GM23338 (cell line): ENCODE measurements around the gene LDLRAD3. TPM values are rescaled to one million over a fixed set of nuclear protein-coding genes. Genes with fewer than 3 reads are reported as not detected.

Source experiments
- EZH2phosphoT487 ChIP-seq: fragments of 200-600 bp; sonication (generic); IDR thresholded peaks from one replicate; pipeline ENCODE4 v1.8.1; 2018; ENCODE audit warnings: antibody characterized with exemption; ENCODE audit not compliant: unreplicated experiment
- JUNB ChIP-seq: IDR thresholded peaks from one replicate; pipeline ENCODE4 v1.6.1; 2016; ENCODE audit warnings: antibody characterized with exemption; ENCODE audit not compliant: unreplicated experiment
- NANOG ChIP-seq: IDR thresholded peaks from 2 replicates; pipeline ENCODE4 v1.6.1; 2016; ENCODE audit warnings: antibody characterized with exemption, borderline replicate concordance
- POLR2AphosphoS5 ChIP-seq: IDR thresholded peaks from 2 replicates; pipeline ENCODE4 v1.6.1; 2016; ENCODE audit warnings: antibody characterized with exemption, low read depth
- STAT1 ChIP-seq: IDR thresholded peaks from one replicate; pipeline ENCODE4 v1.6.1; 2016; ENCODE audit warnings: antibody characterized with exemption; ENCODE audit not compliant: unreplicated experiment
- ZNF114 ChIP-seq: fragments of 250-450 bp; sonication (Bioruptor Pico); IDR thresholded peaks from 2 replicates; pipeline ENCODE4 v1.5.0; 2020; ENCODE audit warnings: mild to moderate bottlenecking, moderate library complexity
- polyA plus RNA-seq: library from polyadenylated mRNA; unstranded; fragments of >200 nt; fragmentation: Nextera tagmentation; extraction: Ambion mirVana; gene quantifications from 2 replicates; pipeline ENCODE4 v1.2.1, GENCODE V29; 2016
- total RNA-seq: library from RNA; depleted of rRNA; stranded (reverse); fragments of >200 nt; shearing (Covaris generic); gene quantifications from 2 replicates; pipeline ENCODE4 v1.2.3, GENCODE V29; 2014
- TF ChIP-seq, protein P1 (sequence below): fragments of 250-450 bp; sonication (Bioruptor Pico); IDR thresholded peaks from 2 replicates; pipeline ENCODE4 v1.5.0; 2020; ENCODE audit warnings: mild to moderate bottlenecking, moderate library complexity
- TF ChIP-seq, protein P2 (sequence below): IDR thresholded peaks from 2 replicates; pipeline ENCODE4 v1.6.1; 2016; ENCODE audit warnings: antibody characterized with exemption
- TF ChIP-seq, protein P3 (sequence below): IDR thresholded peaks from one replicate; pipeline ENCODE4 v1.6.1; 2018; ENCODE audit warnings: antibody characterized with exemption; ENCODE audit not compliant: unreplicated experiment
- TF ChIP-seq, protein P4 (sequence below), 2 experiments: fragments of 200-600 bp in 1 of 2; sonication (generic) in 1 of 2; conservative IDR thresholded peaks; 2 replicates each; pipeline versions ENCODE4 v1.5.1 to v1.6.1; 2016 to 2017; ENCODE audit warnings: antibody characterized with exemption in 2 of 2, low read depth in 2 of 2, mild to moderate bottlenecking in 2 of 2, moderate library complexity in 1 of 2

The LDLRAD3 gene
- total and polyA plus RNA-seq, 2 experiments from 2014 or later: 8.5 to 19.4 TPM

DNA sequence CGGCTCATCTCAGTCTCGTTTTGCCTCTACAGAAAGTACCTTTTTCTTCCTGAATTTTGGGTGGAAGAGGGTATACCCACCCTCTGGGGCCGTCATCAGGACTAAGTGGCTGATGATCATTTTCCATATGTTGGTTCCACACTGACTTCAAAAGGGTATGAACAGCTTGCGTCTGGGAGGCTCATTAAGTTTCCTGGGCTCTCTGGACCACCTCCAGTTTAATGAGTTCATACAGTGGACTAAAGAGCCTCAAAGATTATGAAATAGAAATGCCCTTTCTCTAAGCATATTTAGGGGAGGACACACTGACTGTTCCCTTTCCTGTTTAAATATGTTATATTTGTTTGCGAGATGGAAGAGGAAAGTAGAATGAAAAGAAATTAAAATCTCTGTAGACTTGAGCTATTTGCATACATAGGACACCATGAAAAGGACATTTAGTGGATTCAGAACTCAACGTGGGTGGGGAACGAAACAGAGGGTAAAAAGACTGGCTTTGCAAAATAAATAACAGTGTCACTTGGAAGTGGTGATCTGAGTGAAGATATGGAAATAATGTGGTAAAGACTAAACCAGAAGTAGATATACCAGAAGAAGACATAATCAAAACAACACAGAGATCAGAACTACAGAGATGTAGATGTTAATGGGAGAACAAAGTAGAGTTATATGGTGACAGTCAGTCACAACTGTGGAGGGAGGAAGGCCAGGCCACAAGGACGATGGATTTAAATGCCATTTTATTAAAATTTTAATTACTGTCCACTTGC lies 18.7 kb downstream of the LDLRAD3 start (continued):
- TF ChIP-seq, protein P1, sequence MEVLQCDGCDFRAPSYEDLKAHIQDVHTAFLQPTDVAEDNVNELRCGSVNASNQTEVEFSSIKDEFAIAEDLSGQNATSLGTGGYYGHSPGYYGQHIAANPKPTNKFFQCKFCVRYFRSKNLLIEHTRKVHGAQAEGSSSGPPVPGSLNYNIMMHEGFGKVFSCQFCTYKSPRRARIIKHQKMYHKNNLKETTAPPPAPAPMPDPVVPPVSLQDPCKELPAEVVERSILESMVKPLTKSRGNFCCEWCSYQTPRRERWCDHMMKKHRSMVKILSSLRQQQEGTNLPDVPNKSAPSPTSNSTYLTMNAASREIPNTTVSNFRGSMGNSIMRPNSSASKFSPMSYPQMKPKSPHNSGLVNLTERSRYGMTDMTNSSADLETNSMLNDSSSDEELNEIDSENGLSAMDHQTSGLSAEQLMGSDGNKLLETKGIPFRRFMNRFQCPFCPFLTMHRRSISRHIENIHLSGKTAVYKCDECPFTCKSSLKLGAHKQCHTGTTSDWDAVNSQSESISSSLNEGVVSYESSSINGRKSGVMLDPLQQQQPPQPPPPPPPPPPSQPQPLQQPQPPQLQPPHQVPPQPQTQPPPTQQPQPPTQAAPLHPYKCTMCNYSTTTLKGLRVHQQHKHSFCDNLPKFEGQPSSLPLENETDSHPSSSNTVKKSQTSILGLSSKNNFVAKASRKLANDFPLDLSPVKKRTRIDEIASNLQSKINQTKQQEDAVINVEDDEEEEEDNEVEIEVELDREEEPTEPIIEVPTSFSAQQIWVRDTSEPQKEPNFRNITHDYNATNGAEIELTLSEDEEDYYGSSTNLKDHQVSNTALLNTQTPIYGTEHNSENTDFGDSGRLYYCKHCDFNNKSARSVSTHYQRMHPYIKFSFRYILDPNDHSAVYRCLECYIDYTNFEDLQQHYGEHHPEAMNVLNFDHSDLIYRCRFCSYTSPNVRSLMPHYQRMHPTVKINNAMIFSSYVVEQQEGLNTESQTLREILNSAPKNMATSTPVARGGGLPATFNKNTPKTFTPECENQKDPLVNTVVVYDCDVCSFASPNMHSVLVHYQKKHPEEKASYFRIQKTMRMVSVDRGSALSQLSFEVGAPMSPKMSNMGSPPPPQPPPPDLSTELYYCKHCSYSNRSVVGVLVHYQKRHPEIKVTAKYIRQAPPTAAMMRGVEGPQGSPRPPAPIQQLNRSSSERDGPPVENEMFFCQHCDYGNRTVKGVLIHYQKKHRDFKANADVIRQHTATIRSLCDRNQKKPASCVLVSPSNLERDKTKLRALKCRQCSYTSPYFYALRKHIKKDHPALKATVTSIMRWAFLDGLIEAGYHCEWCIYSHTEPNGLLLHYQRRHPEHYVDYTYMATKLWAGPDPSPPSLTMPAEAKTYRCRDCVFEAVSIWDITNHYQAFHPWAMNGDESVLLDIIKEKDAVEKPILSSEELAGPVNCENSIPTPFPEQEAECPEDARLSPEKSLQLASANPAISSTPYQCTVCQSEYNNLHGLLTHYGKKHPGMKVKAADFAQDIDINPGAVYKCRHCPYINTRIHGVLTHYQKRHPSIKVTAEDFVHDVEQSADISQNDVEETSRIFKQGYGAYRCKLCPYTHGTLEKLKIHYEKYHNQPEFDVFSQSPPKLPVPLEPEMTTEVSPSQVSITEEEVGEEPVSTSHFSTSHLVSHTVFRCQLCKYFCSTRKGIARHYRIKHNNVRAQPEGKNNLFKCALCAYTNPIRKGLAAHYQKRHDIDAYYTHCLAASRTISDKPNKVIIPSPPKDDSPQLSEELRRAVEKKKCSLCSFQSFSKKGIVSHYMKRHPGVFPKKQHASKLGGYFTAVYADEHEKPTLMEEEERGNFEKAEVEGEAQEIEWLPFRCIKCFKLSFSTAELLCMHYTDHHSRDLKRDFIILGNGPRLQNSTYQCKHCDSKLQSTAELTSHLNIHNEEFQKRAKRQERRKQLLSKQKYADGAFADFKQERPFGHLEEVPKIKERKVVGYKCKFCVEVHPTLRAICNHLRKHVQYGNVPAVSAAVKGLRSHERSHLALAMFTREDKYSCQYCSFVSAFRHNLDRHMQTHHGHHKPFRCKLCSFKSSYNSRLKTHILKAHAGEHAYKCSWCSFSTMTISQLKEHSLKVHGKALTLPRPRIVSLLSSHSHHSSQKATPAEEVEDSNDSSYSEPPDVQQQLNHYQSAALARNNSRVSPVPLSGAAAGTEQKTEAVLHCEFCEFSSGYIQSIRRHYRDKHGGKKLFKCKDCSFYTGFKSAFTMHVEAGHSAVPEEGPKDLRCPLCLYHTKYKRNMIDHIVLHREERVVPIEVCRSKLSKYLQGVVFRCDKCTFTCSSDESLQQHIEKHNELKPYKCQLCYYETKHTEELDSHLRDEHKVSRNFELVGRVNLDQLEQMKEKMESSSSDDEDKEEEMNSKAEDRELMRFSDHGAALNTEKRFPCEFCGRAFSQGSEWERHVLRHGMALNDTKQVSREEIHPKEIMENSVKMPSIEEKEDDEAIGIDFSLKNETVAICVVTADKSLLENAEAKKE (CRISPR knock-in tag): no peak
- TF ChIP-seq, protein P2, sequence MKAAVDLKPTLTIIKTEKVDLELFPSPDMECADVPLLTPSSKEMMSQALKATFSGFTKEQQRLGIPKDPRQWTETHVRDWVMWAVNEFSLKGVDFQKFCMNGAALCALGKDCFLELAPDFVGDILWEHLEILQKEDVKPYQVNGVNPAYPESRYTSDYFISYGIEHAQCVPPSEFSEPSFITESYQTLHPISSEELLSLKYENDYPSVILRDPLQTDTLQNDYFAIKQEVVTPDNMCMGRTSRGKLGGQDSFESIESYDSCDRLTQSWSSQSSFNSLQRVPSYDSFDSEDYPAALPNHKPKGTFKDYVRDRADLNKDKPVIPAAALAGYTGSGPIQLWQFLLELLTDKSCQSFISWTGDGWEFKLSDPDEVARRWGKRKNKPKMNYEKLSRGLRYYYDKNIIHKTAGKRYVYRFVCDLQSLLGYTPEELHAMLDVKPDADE: no peak
- TF ChIP-seq ZNF114 (CRISPR knock-in tag) (no peak), JUNB (no peak), POLR2AphosphoS5 (no peak), EZH2phosphoT487 (no peak), NANOG (no peak), STAT1 (no peak)
- TF ChIP-seq, protein P3, sequence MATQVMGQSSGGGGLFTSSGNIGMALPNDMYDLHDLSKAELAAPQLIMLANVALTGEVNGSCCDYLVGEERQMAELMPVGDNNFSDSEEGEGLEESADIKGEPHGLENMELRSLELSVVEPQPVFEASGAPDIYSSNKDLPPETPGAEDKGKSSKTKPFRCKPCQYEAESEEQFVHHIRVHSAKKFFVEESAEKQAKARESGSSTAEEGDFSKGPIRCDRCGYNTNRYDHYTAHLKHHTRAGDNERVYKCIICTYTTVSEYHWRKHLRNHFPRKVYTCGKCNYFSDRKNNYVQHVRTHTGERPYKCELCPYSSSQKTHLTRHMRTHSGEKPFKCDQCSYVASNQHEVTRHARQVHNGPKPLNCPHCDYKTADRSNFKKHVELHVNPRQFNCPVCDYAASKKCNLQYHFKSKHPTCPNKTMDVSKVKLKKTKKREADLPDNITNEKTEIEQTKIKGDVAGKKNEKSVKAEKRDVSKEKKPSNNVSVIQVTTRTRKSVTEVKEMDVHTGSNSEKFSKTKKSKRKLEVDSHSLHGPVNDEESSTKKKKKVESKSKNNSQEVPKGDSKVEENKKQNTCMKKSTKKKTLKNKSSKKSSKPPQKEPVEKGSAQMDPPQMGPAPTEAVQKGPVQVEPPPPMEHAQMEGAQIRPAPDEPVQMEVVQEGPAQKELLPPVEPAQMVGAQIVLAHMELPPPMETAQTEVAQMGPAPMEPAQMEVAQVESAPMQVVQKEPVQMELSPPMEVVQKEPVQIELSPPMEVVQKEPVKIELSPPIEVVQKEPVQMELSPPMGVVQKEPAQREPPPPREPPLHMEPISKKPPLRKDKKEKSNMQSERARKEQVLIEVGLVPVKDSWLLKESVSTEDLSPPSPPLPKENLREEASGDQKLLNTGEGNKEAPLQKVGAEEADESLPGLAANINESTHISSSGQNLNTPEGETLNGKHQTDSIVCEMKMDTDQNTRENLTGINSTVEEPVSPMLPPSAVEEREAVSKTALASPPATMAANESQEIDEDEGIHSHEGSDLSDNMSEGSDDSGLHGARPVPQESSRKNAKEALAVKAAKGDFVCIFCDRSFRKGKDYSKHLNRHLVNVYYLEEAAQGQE: no peak
- TF ChIP-seq, protein P4, sequence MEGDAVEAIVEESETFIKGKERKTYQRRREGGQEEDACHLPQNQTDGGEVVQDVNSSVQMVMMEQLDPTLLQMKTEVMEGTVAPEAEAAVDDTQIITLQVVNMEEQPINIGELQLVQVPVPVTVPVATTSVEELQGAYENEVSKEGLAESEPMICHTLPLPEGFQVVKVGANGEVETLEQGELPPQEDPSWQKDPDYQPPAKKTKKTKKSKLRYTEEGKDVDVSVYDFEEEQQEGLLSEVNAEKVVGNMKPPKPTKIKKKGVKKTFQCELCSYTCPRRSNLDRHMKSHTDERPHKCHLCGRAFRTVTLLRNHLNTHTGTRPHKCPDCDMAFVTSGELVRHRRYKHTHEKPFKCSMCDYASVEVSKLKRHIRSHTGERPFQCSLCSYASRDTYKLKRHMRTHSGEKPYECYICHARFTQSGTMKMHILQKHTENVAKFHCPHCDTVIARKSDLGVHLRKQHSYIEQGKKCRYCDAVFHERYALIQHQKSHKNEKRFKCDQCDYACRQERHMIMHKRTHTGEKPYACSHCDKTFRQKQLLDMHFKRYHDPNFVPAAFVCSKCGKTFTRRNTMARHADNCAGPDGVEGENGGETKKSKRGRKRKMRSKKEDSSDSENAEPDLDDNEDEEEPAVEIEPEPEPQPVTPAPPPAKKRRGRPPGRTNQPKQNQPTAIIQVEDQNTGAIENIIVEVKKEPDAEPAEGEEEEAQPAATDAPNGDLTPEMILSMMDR (conservative IDR thresholded peaks at IDR 0.05; ENCODE audit: low read depth in 2 of 2): no peak
